Measurements from ENCODE around the gene FBXL19.

The FBXL19 gene

DNA sequence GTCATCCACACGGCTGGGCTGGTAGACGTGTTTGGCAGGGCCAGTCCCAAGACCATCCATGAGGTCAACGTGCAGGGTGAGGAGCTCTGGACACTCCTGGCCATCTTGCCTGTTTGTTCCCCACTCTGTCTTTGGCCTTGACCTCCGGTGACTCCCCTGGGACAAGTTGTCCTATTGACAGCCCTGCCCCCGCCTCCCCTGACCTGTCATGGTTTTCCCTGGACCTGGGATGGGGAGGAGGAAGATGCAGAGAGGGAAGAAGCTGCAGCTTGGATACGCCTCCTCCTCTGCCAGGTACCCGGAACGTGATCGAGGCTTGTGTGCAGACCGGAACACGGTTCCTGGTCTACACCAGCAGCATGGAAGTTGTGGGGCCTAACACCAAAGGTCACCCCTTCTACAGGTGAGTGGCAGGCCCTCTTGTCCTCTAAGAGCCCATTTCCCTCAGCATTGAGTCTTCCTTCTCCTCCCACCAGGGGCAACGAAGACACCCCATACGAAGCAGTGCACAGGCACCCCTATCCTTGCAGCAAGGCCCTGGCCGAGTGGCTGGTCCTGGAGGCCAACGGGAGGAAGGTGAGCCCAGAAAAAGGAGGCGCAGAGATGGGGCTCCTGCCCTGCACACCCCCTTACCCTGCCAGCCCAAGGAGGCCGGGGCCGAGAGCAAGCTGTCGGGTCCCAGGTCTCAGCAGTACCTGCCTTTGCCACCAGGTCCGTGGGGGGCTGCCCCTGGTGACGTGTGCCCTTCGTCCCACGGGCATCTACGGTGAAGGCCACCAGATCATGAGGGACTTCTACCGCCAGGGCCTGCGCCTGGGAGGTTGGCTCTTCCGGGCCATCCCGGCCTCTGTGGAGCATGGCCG, 63.0 kb downstream of the FBXL19 start:
- no peak for DNase-seq (ENCODE audit: low spot score)

GRCh38 chr16:30987581-30988190, 64.3 kb downstream of the FBXL19 start:
- no peak for DNase-seq (ENCODE audit: low spot score)

DNA sequence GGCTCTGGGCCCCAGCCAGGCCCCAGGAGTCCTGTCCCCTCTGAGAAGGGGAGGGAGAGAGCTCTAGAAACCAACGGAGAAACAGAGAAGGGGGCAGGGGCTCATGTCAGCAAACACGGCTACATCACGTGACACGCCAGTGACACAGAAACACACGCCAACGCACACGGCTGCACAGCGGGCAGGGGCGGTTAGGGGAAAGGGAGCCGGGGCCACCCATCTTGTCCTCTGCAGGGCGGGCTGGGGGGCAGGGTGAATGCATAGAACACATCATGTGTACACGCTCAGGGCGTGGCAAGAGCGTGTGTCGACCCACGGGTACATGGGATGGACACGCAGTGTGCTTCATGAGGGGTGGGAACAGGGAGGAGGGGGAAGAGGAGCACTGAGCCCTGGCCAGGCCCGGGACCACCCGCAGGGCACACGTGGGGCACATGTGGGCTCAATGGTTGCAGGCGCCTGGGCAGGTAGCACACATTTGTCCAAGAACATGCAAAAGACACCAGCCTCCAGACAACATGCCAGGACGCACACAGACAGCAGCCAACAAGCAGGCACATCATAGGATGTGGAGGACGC, 66.2 kb downstream of the FBXL19 start:
- no peak for DNase-seq (ENCODE audit: low spot score)

GRCh38 chr16:30990105-30990504, 66.7 kb downstream of the FBXL19 start:
- no peak for DNase-seq (ENCODE audit: low spot score)

DNA sequence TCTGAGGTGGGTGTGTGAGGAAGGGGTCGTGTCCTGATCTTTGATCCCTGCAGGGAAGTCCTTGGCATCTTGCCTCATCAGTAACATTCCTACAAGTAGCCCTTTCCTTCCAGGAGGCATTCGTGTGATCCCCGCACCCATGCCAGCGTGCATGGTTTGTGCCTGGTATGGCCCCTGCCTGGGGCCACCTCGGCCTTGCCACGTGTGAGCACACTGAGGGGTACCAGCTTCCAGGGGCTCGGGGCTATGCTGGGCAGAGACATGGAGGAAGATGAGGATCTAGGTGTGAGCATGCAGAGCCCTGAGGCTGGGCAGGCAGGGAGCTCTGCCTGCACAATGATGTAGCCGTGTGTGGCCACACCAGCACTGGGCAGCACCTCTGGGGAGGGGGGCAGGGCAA, 67.7 kb downstream of the FBXL19 start:
- no peak for DNase-seq (ENCODE audit: low spot score)

DNA sequence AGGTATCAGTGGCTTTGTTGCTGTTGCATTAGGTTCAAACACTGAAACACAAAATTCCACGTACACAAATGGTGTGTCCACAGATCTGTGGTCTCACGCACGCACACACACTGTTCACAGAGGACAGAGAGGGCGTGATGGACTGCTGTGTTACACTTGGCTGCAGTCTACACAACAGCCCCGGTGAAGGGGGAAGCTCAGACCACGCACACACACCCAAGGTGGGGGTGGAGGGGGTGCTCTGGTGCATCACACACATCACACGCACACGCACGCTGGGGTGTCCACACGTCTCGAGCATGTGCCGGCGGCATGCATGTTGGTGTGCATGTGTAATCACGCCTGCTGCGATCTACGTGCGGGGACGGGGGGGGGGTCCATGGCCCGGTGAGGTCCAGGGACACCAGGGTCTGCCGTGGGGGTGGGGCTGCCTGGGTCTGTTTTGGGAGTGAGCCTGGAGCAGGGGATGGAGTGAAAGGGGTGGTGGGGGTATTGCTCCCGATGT, 69.0 kb downstream of the FBXL19 start:
- DNase-seq (ENCODE audit: low spot score), result no peak

DNA sequence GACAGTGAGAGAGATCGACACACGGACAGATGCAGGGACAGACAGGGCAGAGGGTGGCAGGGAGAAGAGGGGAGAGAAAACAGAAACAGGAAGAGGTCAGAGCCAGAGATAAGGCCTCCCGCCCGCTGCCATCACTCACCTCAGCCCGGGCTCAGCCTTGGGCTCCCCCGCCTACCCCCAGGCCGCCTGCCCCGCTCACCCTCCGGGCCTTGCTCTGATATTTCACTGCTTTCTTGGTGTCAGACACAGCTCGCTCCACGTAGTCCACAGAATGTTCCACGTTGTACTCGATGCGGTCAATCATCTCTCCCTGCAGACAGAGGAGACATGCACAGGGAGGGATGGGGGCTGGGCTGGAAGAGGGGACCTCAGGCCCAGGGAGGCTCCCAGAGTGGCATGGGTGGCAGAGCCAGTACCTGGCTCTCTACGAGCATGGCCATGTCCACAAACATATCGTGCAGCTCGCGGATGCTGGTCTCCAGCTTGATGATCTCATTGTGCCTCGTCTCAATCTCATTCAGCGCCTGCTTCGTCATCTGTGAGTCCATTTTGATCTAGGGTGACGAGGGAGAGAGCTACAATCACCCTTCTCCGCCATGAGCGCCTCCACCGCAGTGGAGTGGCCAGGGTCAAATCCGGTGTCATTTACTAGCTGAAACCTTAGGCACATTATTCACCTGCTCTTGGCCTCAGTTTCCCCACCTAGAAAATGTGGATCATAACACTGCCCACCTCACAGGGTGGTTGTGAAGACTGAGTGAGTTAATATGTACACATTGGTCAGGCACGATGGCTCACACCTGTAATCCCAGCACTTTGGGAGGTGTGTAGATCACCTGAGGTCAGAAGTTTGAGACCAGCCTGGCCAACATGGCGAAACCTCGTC, 69.8 kb downstream of the FBXL19 start:
- no peak for DNase-seq (ENCODE audit: low spot score)

DNA sequence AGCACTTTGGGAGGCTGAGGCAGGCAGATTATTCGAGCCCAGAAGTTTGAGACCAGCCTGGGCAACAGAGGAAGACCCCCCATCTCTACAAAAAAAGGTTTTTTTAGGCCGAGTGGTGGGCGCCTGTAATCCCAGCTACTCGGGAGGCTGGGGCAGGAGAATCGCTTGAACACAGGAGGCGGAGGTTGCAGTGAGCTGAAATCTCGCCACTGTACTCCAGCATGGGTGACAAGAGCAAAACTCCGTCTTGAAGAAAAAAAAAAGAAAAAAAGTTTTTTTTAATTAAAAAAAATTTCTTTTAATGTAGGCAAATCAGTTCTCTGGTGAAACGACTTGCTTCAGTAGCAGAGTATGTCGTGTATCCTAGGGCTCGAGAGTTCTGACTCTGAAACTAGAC, 72.6 kb downstream of the FBXL19 start:
- no peak for DNase-seq (ENCODE audit: low spot score)

DNA sequence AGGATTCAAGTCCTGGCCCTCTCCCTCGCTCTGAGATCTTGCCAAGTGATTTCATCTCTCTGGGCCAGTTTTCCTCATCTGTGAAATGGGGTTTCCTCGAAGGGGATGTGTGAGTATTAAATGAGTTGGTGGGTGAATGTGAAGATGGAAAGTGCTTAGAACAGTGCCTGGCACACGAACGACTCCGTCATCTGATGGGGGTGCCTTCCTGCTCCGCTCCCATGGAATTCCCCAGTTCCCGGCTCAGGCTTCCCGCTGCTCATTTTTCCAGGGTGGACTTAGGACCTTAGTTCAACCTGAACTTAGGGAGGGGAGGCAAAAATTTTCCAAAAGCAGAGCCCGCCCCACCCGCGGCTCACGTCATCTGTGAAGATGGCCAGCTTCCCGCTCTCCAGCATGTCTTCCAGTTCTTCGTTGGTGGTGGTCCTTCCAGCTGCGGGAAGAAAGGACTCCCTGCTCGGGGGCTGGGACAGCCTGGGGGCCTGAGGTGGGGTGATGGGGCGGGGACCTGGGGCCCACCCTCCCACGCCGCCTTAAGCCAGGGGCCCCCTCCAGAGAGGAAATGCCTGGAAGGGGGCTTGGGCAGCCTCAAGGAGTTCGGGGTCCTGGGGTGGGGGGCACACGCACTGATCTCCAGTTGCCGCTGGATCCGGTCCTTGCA, 73.1 kb downstream of the FBXL19 start:
- no peak for DNase-seq (ENCODE audit: low spot score)

GRCh38 chr16:30996985-30997724, 73.8 kb downstream of the FBXL19 start:
- DNase-seq (ENCODE audit: low spot score), result peak; percentile 99

DNA sequence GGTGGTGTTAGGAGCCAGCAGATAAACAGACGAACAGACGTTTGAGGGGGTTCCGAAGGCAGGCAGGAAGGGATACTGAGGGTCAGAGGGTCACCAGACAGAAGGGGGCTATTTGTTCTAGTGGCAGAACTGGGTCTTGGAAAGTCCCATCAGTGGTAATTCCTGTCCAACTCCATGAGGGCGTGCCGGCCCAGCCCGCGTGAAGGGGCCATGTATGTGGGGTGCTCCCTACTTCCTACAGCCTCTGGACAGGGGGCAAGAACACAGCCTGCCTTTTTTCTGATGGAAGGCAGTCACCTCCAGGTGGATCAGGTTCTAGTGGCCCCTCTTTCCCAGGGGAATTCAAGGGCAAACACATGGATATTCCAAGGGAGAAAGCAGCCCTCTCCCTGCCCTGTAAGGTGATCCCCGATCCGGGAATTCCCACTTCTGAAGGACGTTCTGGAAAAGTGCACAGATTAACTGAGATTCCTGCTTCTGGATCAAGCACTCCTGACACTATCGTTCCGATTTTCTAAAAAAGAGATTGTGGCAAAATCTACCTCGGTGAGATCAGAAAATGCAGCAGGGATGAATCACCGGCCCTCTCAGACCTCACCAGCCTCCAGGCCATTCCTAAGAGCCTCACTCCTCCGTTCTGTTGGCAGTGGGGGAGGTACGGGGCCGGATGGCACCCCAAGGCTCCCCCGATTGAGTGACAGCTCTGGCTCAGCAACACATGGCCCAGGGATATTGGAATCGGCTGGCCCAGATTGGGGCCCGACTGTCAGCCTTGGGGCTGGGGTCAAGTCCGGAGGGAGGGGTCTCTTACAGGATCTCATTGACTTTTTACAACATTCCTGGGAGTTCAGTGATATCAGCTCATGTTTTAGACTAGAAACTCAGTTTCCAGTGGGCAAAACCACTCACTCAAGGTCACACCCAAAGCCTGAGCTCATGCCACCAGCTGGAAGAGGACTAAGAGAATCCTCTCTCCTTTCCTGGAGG, 74.6 kb downstream of the FBXL19 start:
- no peak for DNase-seq (ENCODE audit: low spot score)
